ENCODE results near the gene KIF26B.
A peak's percentile ranks its signal among the peaks of the same experiment; 100 is the strongest.
"Not testable (repeated sequence)": the region's sequence is repeated elsewhere in the genome, so short reads cannot be mapped to it uniquely, and the experiment has no call there.

The KIF26B gene

DNA sequence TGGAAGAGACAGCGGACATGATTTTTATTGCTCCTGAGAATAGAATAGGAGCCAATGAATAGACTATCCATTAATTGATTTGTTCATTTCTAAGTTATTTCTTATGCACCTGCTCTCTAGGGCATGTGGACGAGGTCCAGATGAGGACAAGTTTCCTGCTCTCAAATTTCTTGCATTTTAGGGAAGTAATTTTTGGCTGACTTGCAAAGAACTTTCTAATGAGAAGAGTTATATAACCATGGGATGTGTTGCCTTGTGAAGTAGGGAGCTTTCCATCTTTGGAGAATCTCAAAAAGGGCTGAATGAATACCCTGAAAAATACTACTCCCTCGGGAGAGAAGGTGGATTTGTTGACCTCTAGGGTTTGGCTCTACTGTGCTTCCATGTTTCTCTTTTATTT, 243.0 kb downstream of the KIF26B start:
- DNase-seq, result no peak

DNA sequence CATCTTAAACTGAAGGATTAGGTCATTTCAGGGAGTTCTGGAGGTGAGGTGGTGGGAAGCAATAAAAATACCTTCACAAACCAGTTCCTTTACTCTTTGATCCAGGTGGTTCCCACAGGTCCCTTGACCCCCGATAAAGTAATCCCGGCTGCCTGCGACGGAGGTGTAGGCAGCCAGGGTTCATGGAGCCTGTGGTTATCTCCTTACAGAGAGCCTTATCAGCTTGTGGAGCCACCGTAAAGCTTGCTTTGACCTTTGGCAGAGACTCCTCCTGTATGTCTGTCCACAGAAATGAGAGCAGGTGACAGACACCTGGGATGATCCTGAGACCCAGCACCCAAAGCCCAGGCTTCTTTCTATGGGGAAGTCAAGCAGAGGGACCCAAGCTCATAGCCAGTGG, 243.4 kb downstream of the KIF26B start:
- no peak for DNase-seq

GRCh38 chr1:245401881-245402587, 247.2 kb downstream of the KIF26B start:
- DNase-seq, result no peak

- not testable (repeated sequence) for DNase-seq
Measured at GRCh38 chr1:245402998-245403397, 248.2 kb downstream of the KIF26B start.

GRCh38 chr1:245404527-245404926, 249.7 kb downstream of the KIF26B start:
- peak; percentile 83 for DNase-seq

- no peak for DNase-seq
Measured at GRCh38 chr1:245404952-245405351, 250.2 kb downstream of the KIF26B start.

DNA sequence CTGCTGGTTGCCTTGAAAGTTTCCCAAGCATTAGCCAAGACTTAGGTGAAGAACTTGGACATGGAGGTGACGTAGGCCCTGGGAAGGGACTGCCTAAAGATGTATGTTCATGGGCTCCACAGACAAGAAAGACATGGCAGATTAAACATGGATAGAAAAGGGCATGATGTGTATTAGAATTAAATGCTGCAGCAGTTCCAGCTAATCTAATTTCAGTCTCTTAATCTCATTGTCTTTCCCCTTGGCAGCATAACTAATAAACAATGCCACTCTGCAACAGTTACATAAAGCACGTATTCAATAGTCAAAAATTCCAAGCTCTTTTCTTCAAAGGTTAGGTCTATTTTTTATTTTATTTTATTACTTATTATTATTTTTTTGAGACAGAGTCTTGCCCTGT, 251.6 kb downstream of the KIF26B start:
- no peak for DNase-seq

GRCh38 chr1:245407983-245408382, 253.2 kb downstream of the KIF26B start:
- DNase-seq, result no peak

DNA sequence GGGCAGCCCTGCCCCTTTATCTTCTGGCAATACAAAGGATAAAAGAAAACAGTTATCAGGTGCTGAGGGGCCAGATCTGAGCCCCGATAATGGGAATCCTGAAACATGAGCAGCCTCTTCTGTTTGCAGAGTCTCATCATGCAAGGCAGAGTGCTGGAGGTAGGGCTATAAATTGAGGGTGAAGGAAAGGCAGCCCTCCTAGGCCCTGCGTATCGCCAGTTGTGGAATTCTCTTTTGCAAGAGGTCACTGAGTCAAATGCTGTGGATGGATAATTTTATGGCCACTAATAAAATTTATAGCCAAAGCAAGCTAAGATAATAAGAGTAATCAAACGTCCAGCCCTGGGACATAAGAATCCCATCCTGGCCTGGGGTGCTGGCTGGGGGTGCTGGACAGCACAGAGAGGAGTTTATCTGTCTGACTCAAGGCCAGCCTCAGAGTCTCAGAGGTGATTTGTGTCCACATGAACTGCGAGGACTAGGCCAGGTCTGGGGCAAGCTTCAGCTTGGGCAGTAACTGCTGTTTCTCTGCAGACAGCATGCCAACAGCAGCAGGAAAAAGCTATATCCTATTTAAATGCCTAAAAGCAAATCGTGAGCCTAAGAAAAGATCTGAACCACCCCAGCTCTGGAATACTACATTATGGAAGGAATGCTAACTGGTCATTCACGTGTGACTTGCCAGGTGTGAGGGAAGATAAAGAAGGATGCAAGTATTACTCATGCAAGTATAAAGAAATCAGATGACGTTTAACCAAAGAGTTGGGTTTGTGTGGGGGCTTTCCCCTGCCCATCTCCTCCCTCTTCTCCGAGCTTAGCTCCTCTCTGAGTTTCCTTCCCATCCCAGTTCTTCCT, 254.8 kb downstream of the KIF26B start:
- no peak for DNase-seq

GRCh38 chr1:245411245-245412036, 256.7 kb downstream of the KIF26B start:
- DNase-seq, result no peak

- DNase-seq, result peak; percentile 76
Measured at GRCh38 chr1:245412306-245412705, 257.5 kb downstream of the KIF26B start.

DNA sequence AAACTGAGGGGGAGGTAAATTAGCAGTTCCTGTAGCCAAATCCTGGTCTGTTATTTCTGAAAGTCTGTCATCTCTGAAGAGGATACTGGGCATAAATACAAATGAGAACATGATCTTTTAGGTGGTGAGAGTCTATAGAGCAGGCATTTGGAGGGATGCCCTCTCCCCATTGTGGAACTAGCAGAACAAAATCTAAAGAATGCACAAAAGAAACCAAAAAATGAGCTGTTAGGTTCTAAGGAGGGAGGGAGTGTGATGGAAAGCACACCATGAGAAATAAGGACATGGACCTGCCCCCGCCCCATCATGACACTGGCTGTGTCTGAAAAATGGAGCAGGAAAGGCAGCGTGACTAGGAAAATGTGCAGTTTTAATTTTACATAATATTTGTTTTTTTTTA, 262.0 kb downstream of the KIF26B start:
- DNase-seq, result no peak

DNA sequence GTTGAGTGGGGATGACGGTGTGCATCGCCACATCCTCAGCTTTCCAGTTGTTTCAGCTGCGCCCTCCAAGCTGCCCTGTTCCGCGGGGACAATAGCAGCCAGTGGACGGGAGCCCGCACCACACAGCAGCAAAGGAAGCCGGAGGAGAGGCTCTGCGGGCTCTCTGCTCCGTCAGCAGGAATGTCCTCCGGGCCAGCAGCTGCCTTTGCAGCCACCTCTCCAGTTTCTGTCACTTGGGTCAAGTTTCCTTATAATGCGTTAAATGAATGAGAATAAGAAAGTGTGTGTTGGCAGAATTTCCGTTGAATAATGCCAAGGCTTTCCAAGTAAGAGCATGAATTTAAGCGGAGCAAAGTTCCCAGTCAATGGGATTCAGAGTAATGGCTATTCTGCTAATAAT, 263.3 kb downstream of the KIF26B start:
- DNase-seq, result no peak

DNA sequence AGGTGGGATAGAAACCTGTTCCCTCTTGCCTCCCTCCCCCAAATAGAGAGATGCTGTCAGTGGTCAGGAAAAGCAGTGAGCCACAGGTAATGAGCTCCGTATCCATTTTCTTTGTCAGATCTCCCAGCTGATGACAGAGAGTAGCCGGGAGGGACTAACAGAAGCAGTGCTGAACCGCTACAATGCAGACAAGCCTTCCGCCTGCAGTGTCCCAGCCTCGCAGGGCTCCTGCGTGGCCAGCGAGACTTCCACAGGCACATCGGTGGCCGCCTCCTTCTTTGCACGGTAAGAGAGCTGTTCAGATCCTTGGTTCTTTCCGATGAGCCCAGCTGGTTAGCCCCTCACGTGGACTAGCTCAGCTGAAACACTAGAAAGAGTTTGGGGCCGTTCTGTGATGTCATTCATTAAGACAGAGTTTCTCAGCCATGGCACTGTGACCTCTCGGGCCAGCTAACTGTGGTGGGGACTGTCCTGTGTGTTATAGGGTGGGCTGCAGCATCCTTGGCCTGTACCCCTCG, 264.7 kb downstream of the KIF26B start:
- no peak for DNase-seq

DNA sequence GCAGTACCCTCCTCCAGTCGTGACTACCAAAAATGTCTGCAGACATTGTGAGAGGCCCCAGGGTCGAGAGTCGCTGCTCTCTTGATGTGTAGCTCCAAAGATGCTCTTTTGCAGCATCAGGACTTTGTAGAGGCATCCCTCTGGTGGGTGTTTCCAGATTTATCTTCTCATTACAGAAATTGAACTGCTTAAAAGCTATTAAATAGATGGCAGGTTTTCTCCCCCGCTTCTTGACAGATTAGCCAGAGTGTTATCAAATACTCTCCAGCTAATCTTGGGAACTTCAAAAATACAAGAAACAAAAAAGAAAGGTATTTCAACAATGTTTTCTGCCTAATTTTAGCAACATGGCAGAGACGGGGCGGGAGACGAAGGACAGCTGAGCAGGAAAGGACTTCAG, 265.2 kb downstream of the KIF26B start:
- no peak for DNase-seq

GRCh38 chr1:245420926-245421325, 266.1 kb downstream of the KIF26B start:
- DNase-seq, result no peak

- DNase-seq, result peak; percentile 29
Measured at GRCh38 chr1:245428681-245429080, 273.9 kb downstream of the KIF26B start.

- DNase-seq, result no peak
Measured at GRCh38 chr1:245431706-245432105, 276.9 kb downstream of the KIF26B start.

DNA sequence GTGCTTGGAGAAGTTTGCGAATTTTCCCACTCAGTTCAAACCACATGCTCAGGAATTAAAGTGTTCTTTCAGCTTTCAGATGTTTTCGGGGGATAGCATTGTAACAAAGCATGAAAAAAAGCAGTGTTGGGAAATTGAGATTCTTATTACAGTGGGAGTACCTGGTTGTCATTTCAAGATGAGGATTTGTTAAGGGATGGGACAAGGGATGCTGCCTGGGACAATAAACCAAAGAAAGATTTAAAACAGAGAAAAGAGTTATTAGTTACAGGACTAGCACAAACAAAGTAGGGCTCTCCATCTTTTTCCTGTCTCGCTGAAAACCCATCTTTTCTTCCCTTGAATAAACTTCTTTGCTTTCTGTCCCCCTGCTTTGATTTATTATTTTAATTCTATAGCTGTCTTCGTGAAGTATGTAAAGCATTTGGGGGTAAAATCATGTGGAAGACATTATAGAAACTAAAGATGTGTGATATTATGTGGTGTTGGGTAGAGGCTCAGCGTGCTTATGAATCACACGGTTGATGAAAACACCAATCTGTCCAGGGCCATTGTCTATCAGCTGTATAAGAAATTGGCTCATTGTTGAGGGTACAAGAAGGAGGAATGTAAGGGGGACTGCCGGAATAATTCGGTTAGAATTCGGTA, 277.6 kb downstream of the KIF26B start:
- DNase-seq, result no peak

DNA sequence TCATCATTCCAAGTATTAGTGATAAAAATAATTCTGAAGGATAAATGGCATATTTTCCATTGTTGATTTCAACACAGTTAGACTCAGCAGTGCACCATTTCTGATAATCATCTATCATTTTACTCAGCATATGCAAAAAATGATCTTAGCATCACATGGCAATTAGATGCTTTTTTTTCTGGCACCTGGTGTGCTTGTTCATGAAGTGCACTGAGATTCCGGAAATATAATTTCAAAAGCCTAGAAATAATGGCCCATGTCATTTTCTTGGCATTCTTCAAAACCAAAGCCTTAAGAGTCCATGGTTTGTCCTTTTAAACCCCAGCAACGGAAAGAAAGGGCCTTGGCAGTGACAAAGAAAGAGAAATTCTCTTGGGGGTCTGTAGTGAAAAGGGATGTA, 278.8 kb downstream of the KIF26B start:
- no peak for DNase-seq

DNA sequence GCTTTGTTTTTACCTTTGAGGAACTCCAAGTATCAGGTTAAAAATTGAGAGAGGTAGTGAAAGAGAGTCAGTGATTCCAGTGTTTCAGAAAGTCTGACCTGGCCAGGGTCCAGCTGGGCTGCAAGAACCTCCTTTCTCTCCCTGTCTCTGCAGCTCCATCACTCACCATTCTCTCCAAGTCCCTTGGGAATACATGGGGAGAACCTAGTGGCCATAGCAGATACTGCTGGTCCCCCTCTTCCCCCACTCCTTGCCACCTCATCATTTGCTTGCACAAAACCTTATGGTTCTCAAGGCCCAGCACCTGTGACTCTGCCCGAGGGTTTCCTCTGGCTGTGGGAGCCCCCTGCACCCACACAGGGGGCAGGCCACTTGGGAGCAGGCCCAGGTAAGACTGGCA, 279.5 kb downstream of the KIF26B start:
- DNase-seq, result peak; percentile 40

DNA sequence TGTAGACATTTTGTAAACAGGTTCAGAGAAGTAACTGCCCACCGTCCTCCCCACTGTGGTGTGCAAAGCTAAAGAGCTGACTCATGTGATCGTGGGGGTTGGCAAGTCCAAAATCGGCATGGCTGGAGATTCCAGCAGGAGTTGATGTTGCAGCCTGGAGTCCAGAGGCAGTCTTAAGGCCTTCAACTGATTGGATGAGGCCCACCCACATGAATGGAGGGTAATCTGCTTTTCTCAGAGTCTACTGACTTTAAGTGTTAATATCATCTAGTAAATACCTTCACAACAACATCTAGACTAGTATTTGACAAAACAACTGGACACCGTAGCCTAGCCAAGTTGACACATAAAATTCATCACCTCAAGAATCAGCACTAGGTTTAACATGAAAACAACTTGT, 281.6 kb downstream of the KIF26B start:
- no peak for DNase-seq

All from NCI-H69 (cell line).